Neural crest cell (in vitro differentiated cells): ENCODE measurements around the gene NFASC. TPM values are rescaled to one million over a fixed set of nuclear protein-coding genes. Genes with fewer than 3 reads are reported as not detected.

Source experiments
- DNase-seq: peaks from one replicate; pipeline ENCODE4 v3.0.0; 2021; ENCODE audit warnings: low read depth, mixed read lengths, low spot score
- H3K27ac Mint-ChIP-seq: one replicate; pipeline ENCODE4 v1.8.0; 2021; ENCODE audit warnings: mild to moderate bottlenecking, mixed read lengths; ENCODE audit not compliant: unreplicated experiment
- H3K27me3 Mint-ChIP-seq: 2 replicates; pipeline ENCODE4 v1.8.0; 2021; ENCODE audit warnings: low read depth, mild to moderate bottlenecking, mixed read lengths
- H3K36me3 Mint-ChIP-seq: 2 replicates; pipeline ENCODE4 v1.8.0; 2021; ENCODE audit warnings: low read depth, mild to moderate bottlenecking, mixed read lengths
- H3K4me1 Mint-ChIP-seq: 2 replicates; pipeline ENCODE4 v1.8.0; 2021; ENCODE audit warnings: mixed read lengths
- H3K4me3 Mint-ChIP-seq: one replicate; pipeline ENCODE4 v1.8.0; 2021; ENCODE audit warnings: mild to moderate bottlenecking, mixed read lengths
- H3K9me3 Mint-ChIP-seq: 2 replicates; pipeline ENCODE4 v1.8.0; 2021; ENCODE audit warnings: mixed read lengths
- CTCF ChIP-seq: fragments of 200-600 bp; sonication (generic); conservative IDR thresholded peaks from 2 replicates; pipeline ENCODE4 v1.5.0; 2021; ENCODE audit warnings: antibody characterized with exemption, mild to moderate bottlenecking
- total RNA-seq: library from RNA; stranded (reverse); gene quantifications from 2 replicates; pipeline ENCODE4 v1.2.1, GENCODE V29; 2021

NFASC gene
- total RNA-seq, 1 donor from 2014 or later: 12.9 TPM

GRCh38 chr1:205064741-205065316 is 194.2 kb downstream of the NFASC start:
- no peaks in the 10 kb centered on the region for H3K36me3 Mint-ChIP-seq
- peaks cover 11% of the 10 kb centered on the region for H3K4me1 Mint-ChIP-seq
- TF ChIP-seq CTCF: no peak
- no peak overlapping the region for H3K4me3 Mint-ChIP-seq
- peak overlapping the region; percentile 62 for H3K27ac Mint-ChIP-seq
- H3K9me3 Mint-ChIP-seq: no peaks in the 10 kb centered on the region
- H3K27me3 Mint-ChIP-seq: no peaks in the 10 kb centered on the region
- DNase-seq: no peak

DNA sequence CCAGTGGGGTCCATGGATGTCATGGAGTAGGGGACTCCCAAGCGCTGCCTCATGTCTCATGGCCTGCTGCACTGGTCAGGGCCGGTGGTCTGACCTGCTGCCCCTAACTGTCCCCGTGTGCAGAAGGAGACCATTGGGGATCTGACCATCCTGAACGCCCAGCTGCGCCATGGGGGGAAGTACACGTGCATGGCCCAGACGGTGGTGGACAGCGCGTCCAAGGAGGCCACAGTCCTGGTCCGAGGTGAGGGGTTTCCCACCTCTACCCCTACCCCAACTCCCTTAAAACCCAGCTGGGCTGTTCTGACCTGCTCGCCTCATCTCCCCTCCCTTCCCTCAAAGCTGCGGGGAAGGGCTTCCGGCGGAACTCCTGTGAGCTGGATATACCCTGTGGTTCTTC is 195.0 kb downstream of the NFASC start:
- H3K27ac Mint-ChIP-seq: no peak overlapping the region

DNA sequence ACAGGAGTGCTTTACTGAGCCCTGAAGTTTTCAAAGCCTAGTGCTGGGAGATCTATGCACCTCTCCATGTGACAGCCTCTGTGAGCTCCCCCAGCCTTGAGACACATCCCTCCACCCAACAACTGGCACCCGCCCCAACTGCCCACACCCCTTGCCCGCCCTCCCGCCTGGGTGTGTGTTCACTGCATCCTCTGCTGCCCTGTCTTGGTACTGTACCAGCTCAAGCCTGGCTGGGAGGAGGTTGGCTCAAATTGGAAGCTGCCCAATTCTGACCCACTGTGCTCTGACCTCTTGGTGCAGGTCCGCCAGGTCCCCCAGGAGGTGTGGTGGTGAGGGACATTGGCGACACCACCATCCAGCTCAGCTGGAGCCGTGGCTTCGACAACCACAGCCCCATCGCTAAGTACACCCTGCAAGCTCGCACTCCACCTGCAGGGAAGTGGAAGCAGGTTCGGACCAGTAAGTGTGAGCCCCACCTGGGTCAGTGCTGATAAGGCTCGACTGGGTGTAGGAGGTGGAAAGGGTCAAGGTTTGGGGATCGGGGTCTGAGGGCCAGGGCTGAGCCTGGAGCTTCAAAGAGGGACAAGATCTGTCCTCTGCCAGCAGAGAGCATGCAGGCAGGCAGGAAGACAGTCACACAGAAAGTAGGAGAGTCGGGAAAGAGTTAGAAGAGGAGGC is 195.6 kb downstream of the NFASC start:
- H3K4me1 Mint-ChIP-seq: peaks cover 15% of the 10 kb centered on the region
- H3K27me3 Mint-ChIP-seq: no peaks in the 10 kb centered on the region
- H3K27ac Mint-ChIP-seq: no peak overlapping the region
- no peaks in the 10 kb centered on the region for H3K9me3 Mint-ChIP-seq
- H3K4me3 Mint-ChIP-seq: no peak overlapping the region
- DNase-seq: no peak
- H3K36me3 Mint-ChIP-seq: no peaks in the 10 kb centered on the region
- no peak for TF ChIP-seq CTCF

More for the DNA sequence above, 195.0 kb downstream of the NFASC start:
- Mint-ChIP-seq H3K27me3 (no peaks in the 10 kb centered on the region), H3K4me1 (peaks cover 11% of the 10 kb centered on the region), H3K36me3 (no peaks in the 10 kb centered on the region), H3K4me3 (no peak overlapping the region), H3K9me3 (no peaks in the 10 kb centered on the region)
- DNase-seq: no peak
- no peak for TF ChIP-seq CTCF

- no peak for DNase-seq
- Mint-ChIP-seq H3K4me1 (peaks cover 8% of the 10 kb centered on the region), H3K27ac (no peak overlapping the region), H3K4me3 (no peak overlapping the region), H3K27me3 (no peaks in the 10 kb centered on the region), H3K36me3 (no peaks in the 10 kb centered on the region), H3K9me3 (no peaks in the 10 kb centered on the region)
- no peak for TF ChIP-seq CTCF
These were observed 196.4 kb downstream of the NFASC start for GRCh38 chr1:205067031-205067430.

- no peaks in the 10 kb centered on the region for H3K27me3 Mint-ChIP-seq
- H3K27ac Mint-ChIP-seq: no peak overlapping the region
- no peaks in the 10 kb centered on the region for H3K9me3 Mint-ChIP-seq
- H3K4me1 Mint-ChIP-seq: peaks cover 8% of the 10 kb centered on the region
- no peak for TF ChIP-seq CTCF
- no peak overlapping the region for H3K4me3 Mint-ChIP-seq
- DNase-seq: no peak
- H3K36me3 Mint-ChIP-seq: no peaks in the 10 kb centered on the region
These were observed 197.3 kb downstream of the NFASC start for GRCh38 chr1:205068001-205068400.
